GM12872 (cell line): ENCODE results near the gene PLXNA2.

ENCODE experiments used
- TF ChIP-seq, protein P1 (sequence below): IDR thresholded peaks from 3 replicates; pipeline ENCODE4 v1.5.1; 2011; ENCODE audit warnings: low read depth, mild to moderate bottlenecking, low read length, moderate library complexity; ENCODE audit not compliant: insufficient read depth

The PLXNA2 gene

GRCh38 chr1:208129487-208129886 lies 114.7 kb downstream of the PLXNA2 start:
- TF ChIP-seq, protein P1, sequence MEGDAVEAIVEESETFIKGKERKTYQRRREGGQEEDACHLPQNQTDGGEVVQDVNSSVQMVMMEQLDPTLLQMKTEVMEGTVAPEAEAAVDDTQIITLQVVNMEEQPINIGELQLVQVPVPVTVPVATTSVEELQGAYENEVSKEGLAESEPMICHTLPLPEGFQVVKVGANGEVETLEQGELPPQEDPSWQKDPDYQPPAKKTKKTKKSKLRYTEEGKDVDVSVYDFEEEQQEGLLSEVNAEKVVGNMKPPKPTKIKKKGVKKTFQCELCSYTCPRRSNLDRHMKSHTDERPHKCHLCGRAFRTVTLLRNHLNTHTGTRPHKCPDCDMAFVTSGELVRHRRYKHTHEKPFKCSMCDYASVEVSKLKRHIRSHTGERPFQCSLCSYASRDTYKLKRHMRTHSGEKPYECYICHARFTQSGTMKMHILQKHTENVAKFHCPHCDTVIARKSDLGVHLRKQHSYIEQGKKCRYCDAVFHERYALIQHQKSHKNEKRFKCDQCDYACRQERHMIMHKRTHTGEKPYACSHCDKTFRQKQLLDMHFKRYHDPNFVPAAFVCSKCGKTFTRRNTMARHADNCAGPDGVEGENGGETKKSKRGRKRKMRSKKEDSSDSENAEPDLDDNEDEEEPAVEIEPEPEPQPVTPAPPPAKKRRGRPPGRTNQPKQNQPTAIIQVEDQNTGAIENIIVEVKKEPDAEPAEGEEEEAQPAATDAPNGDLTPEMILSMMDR = no peak

DNA sequence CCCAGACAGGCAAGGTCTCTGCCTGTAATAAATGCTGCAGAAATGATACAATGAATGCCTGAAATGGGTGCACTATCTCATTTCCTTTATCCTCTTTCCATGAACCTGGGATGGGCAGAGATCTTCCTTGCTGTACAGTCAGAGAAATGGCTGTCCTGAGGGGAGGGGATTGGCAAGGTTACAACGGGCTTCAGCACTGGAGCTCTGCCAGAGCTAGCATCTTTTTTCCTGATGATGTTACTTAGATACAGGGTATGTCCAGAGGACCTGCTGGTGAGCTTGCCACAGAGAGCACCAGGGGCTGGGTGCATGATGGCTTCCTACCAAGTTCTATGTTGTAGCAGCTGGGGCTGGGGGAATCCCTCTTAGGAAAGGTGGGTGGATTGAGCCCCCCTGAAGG lies 115.1 kb downstream of the PLXNA2 start:
- TF ChIP-seq, protein P1 = no peak

- TF ChIP-seq, protein P1 = no peak
Measured at GRCh38 chr1:208127792-208128529, 116.2 kb downstream of the PLXNA2 start.

DNA sequence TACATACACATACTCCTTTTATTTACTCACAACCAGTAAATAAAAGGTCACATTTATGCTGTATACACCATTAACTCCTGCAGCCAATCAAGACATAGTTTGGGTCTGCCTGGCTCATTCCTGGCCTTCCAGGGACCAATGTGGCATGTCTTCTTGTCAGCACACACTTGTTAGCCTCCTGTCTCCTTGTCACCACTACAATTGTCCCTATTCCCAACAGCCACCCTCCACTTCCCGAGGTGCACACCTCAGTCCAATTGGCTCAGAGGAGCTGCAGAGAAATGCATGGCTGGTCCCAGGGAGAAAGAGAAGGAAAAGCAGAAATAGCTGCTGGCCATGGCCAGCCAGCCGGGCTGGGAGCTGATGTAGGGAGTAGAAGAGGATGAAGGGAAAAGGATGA lies 116.9 kb downstream of the PLXNA2 start:
- TF ChIP-seq, protein P1 = no peak

GRCh38 chr1:208126108-208126507 lies 118.1 kb downstream of the PLXNA2 start:
- TF ChIP-seq, protein P1 = no peak

DNA sequence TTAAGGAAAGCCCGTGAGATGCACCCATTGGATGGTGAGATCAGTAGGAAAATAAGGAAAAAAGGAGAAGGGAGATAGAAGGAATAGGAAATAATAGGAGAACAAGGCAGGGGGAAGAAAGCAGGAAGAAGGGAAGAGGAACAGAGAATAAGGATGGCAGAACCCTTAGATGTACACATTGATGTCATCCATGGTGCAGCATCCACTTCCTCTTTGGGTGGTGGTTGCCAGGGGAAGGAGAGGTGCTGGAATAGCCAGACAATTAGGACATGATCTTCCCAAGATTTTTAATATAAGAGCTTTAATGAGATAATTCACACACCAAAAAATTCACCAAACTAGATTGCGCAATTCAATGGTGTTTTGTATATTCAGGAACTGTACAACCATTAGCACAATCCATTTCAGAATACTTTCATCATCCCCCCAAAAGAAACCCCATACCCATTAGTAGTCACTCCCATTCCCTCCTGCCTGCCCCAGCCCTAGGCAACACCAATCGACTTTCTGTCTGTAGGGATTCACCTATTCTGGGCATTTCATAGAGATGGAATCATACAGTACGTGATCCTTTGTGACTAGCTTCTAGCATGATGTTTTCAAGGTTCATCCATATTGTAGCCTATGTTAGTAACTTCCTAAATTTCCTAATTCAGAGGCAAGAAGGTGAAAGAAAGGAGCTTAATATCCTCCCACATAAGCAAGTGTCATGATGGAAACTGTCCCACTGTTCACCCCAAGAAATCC lies 121.4 kb downstream of the PLXNA2 start:
- TF ChIP-seq, protein P1 = no peak

- TF ChIP-seq, protein P1 = no peak
Measured at GRCh38 chr1:208121813-208122364, 122.3 kb downstream of the PLXNA2 start.
